CD4-positive, alpha-beta T cell treated with Interleukin-17A for 1 hour (primary cell): ENCODE measurements around the gene DPH5.
"Not testable (repeated sequence)": the region's sequence is repeated elsewhere in the genome, so short reads cannot be mapped to it uniquely, and the experiment has no call there.

Experiments used
- DNase-seq: peaks from one replicate; pipeline ENCODE4 v3.0.0-alpha.2; 2020

The DPH5 gene

GRCh38 chr1:101025657-101026429 lies at the start of gene DPH5:
Gene DPH5, minus strand, starts transcription at chr1:101025784. Its CDS starts 341 bp downstream, at chr1:101025443.
- DNase-seq: peak; percentile 90

GRCh38 chr1:101073836-101074235 lies 48.3 kb upstream of the DPH5 start:
- no peak for DNase-seq

DNA sequence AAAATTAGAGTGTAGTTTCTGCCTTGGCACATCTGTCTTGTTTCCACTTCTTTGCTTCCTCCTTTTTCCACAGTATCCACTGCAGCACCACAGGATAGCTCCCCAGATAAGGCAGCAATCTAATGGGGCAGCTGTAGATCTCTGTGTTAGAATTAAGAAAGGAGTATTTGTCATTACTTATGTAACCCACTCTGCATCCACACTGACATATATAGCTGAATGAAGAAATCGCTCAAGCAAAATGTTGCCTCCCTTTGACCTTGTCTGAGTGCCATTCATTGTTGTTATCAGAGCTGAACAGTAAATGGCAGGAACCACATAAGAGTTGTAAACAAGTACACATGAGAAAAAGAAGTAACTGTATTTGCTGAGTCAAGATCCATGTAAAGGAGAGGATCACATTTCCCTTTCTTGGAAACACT lies 45.9 kb upstream of the DPH5 start:
- DNase-seq: no peak

DNA sequence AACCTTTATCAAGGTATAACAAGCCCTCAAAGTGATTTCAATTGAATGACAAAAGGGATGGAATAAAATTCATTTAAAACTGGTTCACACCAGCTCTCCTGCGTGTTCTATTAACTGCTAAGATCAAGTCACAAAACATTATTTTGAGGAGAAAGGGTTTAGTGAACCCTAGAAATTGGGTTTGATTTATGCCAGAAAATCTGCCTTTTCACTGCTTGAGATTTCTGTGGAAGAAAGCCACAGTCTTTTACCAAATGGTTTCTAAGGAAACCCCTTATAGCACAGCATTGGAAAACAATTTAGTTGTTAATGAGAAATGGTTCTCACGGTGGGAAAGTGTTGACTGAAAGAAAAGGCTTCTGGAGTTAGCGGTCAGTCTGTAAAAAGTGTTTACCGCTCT lies 43.6 kb upstream of the DPH5 start:
- DNase-seq: no peak

DNA sequence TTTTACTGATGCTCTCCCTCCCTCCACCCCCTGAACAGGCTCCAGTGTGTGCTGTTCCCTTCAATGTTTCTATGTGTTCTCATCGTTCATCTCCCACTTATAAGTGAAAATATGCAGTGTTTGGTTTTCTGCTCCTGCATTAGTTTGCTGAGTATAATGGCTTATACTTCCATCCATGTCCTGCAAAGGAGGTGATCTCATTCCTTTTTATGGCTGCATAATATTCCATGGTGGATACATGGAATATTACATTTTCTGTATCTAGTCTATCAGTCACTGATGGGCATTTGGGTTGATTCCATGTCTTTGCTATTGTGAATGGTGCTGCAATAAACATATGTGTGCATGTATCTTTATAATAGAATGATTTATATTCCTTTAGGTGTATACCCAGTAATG lies 41.4 kb upstream of the DPH5 start:
- not testable (repeated sequence) for DNase-seq

GRCh38 chr1:101066260-101066936 lies 40.8 kb upstream of the DPH5 start:
- DNase-seq: no peak

DNA sequence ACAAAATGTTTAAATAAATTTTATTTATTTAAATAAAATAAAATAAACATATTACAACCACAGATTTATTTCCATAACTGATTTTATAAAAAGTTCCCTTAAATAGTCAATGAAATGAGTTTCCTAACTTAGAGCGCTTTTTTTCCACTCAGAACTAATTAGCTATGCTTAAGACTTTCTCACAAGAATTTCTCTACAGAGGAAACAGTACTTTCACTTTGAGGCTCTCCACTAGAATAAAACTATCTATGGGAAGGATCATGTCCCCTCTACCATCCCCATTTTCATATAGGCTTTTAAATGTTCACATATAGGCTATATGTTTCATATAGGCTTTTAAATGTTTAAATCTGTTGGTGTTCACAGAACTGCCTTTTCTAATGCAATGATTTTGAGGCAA lies 40.0 kb upstream of the DPH5 start:
- peak; percentile 16 for DNase-seq

DNA sequence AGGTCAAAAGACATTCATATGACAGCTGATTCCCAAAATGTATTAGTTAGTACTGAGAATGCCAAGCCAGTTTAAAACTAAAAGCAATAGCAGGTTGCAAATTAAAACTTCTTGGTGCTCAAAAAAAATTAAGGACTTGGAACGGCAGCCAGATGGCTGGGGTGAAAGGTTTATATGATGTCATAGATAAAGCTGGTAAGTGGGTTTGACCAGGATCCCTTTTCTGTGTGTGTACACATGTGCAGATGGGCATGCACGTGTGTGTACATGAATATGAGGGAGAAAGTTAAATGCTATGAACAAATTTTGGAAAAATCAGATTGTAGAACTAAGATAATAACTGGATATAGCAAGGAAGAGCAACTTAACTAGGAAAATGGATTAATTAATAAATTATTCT lies 39.1 kb upstream of the DPH5 start:
- DNase-seq: no peak

DNA sequence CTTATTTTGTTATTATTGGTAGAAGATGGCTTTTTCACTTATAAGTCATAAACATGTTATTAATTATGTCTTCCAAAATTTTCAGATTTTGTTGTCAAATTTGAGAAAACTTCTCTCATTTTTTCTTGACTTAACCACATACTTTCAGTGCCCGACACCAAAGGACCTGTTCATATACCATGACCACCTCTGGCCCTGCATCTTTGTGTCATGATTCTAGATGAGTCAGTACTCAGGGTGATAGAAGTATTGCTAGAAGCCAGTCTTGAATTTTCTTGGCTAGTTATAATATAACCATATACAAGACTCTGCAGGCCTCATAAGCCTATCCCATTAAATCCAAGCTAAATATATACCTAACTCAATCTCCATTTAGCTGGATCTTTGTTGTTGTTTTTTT lies 35.4 kb upstream of the DPH5 start:
- DNase-seq: no peak

DNA sequence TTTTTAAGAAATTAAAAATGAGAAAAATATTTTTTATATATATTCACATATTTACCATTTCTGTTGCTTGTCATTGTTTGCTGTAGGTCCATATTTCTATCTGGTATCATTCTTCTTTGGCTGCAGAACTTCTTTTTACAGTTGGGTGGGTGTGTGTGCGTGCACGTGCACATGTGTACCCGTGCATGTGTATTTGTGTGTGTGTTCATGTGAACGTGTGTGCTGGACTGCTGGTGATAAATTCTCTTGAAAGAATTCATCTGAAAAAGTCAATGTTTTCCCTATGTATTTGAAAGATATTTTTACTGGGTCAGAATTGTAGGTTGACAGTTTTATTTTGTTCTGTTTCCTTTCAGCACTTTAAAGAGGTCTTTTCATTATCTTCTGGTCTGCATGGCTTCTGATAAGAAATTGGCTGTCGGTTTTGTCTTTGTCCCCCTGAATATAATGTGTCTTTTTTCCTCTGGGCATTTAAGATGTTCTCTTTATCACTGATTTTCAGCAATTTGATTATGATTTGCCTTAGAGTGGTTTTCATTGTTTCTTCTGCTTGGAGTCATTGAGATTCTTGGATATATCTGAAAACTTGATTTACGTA lies 34.5 kb upstream of the DPH5 start:
- no peak for DNase-seq

DNA sequence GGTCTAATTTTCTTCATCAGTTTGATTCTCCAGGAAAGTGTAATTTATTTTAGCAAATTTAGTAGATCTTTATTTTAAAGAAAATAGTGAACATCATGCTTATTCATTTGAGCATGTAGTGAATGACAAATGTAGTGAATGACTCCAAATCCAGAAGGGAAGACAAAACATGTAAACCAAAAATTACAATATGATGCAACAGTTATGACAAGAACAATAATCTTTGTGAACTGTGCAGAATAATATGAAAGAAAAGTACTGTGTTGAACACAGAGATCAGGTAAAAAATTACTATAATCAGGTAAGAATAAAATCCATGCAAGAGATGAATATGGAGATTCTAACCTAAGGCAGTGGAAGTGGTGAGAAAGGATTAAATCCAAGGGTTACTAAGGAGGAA lies 30.0 kb upstream of the DPH5 start:
- no peak for DNase-seq

DNA sequence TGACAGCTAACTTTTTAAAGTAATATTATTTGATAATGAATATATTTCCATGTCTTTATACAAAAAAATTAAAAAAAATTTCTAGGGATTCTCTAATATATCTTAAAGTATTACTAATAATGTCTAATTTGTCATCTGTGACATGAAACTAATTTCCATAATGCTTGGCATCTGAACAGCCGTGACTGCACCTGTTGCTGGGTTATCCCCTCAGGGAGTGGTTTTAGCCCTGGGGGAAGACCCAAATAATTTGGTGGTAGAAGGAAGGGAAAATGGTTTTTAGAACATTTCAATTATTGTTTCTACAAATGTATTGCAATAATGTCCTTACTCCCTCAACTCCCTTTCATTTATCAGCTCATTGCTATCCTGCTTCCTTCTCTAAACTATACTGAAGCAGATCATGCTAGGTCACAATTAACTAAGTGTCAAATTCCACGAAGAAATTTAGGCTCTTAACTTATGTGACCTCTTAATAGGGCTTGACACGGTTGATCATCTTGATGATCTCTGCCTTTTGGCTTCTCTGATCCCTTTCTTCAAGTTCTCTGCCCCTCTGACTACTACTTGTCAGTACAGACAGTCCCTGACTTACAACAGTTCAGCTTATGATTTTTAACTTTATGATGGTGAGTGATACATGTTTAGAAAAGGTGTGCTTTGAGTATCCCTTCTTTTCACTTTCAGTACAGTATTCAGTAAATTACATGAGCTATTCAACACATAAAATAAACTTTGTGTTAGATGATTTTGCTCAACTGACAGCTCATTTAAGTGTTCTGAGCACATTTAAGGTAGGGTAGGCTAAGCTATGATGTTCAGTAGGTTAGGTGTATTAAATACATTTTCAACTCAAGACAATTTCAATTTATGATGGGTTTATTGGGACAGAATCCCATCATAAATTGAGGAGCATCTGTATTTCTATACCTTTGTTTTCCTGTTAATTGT lies 26.4 kb upstream of the DPH5 start:
- no peak for DNase-seq

- no peak for DNase-seq
Observed at GRCh38 chr1:101050869-101051268, 25.3 kb upstream of the DPH5 start.

- no peak for DNase-seq
Observed at GRCh38 chr1:101044749-101045148, 19.2 kb upstream of the DPH5 start.

DNA sequence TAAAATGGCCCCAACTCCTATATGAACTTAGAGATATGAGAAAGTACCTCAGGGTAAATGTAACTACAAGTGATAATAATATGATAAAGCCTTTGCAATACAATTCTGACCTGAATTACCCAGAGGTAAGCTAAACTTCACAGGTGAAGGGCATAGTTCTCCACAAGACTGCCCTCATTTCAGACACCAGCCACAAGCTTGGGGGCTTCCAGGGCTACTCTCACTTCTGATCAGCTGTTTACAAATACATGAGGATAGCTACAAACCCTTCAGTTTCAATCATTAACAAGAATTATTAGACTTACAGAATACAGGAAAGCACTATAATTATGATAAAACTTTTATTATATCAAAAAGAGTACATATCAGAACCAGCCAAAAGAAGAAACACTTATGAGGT lies 18.7 kb upstream of the DPH5 start:
- DNase-seq: no peak

DNA sequence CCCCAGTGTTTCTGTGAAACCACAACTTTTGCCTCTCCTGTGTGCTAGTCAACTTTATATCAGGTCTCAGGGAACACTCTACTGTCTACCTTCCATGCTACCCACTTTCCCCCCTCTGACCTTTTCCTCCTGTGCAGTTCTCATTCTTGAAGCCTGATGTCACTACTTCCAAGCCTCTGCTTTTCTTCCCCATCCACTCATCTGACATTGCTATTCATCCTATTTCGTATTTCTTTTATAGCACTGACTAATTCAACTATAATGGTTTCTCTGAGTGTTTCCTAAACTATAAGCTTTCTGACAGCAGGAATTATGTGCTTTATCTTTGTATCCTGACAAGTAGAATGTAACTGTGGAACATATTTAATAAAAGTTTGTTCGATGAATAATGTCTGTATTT lies 18.2 kb upstream of the DPH5 start:
- no peak for DNase-seq

GRCh38 chr1:101041300-101041699 lies 15.7 kb upstream of the DPH5 start:
- DNase-seq: no peak

DNA sequence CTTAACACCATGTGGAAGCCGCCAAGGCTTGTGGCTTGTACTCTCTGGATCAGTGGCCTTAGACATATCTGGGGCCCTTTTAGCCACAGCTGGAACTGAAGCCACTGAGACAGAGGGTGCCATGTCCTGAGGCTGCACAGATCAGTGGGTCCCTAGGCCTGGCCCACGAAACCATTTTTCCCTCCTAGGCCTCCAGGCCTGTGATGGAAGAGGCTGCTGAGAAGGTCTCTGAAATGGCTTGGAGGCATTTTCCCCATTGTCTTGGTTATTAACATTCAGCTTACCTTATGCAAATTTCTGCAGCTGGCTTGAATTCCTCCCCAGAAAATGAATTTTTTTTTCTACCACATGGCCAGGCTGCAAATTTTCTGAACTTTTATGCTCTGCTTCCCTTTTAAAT lies 15.1 kb upstream of the DPH5 start:
- no peak for DNase-seq

- DNase-seq: no peak
Observed at GRCh38 chr1:101039245-101039644, 13.7 kb upstream of the DPH5 start.

DNA sequence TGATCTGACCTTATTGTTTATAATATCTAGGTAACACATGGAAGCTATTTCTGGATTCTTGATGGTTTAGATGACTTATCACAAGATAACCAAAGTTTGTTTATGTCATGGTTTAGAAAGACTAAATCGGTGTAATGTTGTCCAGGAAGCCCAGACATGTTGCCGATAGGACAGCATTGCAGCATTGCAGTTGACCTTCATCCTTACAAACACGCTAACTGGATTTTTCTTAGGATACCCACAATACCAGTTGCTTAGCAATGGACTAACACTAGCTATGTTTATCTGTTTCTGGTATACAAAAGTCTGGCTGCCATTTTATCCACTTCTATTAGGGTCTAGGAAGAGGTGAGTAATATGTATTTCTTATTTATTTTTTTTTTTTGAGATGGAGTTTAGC lies 11.7 kb upstream of the DPH5 start:
- no peak for DNase-seq

DNA sequence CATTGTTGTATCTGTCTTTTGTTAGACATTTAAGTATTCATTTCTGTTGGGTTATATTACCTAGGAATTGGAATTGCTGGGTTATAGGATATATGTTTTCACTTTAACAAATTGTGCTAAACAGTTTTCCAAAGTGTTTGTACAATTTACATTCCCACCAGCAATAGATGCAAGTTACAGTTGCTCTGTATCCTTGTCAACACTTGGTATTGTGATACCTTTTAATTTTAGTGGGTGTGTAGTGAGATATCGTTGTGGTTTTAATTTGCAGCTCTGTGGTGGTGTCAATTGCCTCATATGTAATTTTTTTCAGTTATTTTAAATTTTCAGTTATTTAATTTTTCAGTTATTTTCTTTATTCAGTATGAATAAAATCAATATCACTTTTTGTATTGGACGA lies 7.4 kb upstream of the DPH5 start:
- DNase-seq: no peak

- DNase-seq: not testable (repeated sequence)
Observed at GRCh38 chr1:101032129-101032528, 6.5 kb upstream of the DPH5 start.

DNA sequence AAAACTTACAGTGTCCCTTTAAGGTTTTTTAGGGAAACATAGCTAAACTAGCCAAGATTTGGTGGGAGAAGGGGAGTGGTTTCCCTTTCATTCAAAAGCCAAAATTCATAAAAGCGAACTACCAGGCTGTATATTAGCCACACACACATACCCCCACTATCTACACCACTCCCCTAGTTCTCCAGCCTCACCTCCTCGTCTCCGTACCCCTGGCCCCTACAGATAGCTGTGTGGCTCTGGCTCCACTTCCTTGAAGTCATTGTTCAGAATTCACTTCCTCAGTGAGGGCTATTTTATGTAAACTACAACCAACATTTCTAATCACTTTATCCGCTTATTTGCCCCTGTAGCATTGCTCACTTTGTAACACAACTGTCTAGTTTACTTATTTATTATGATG lies 5.3 kb upstream of the DPH5 start:
- no peak for DNase-seq
